ENCODE measurements around the gene RPL12.

Gene RPL12

GRCh38 chr9:127450830-127451607 is at the start of gene RPL12, which contains the start of gene LRSAM1:
TSS of gene RPL12 (minus strand) at chr9:127451406. CDS start at chr9:127451317, 89 bp downstream.
TSS of gene LRSAM1 (plus strand) at chr9:127451510. CDS start at chr9:127454528, 3,018 bp downstream.
- DNase-seq, result peak; percentile 90

- no peak for DNase-seq
Observed at GRCh38 chr9:127500862-127501261, 49.7 kb upstream of the RPL12 start.

GRCh38 chr9:127500399-127500798 is 49.2 kb upstream of the RPL12 start:
- no peak for DNase-seq

- no peak for DNase-seq
Observed at GRCh38 chr9:127498298-127498697, 47.1 kb upstream of the RPL12 start.

GRCh38 chr9:127497656-127498290 is 46.6 kb upstream of the RPL12 start:
- no peak for DNase-seq

GRCh38 chr9:127496974-127497373 is 45.8 kb upstream of the RPL12 start:
- DNase-seq, result no peak

- DNase-seq, result no peak
Observed at GRCh38 chr9:127495884-127496555, 44.8 kb upstream of the RPL12 start.

- no peak for DNase-seq
Observed at GRCh38 chr9:127494304-127494702, 43.1 kb upstream of the RPL12 start.

GRCh38 chr9:127493592-127494303 is 42.5 kb upstream of the RPL12 start:
- no peak for DNase-seq

- no peak for DNase-seq
Observed at GRCh38 chr9:127492616-127493015, 41.4 kb upstream of the RPL12 start.

GRCh38 chr9:127491516-127491915 is 40.3 kb upstream of the RPL12 start:
- no peak for DNase-seq

GRCh38 chr9:127490535-127491230 is 39.5 kb upstream of the RPL12 start:
- DNase-seq, result no peak

GRCh38 chr9:127489471-127490115 is 38.4 kb upstream of the RPL12 start:
- DNase-seq, result no peak

- no peak for DNase-seq
Observed at GRCh38 chr9:127488946-127489345, 37.7 kb upstream of the RPL12 start.

- DNase-seq, result no peak
Observed at GRCh38 chr9:127485995-127486394, 34.8 kb upstream of the RPL12 start.

GRCh38 chr9:127482662-127483061 is 31.5 kb upstream of the RPL12 start:
- DNase-seq, result no peak

- no peak for DNase-seq
Observed at GRCh38 chr9:127479507-127480081, 28.4 kb upstream of the RPL12 start.

- no peak for DNase-seq
Observed at GRCh38 chr9:127474592-127474991, 23.4 kb upstream of the RPL12 start.

- no peak for DNase-seq
Observed at GRCh38 chr9:127473932-127474331, 22.7 kb upstream of the RPL12 start.

- no peak for DNase-seq
Observed at GRCh38 chr9:127473501-127473900, 22.3 kb upstream of the RPL12 start.

GRCh38 chr9:127470662-127471061 is 19.5 kb upstream of the RPL12 start:
- DNase-seq, result no peak

- no peak for DNase-seq
Observed at GRCh38 chr9:127467621-127468020, 16.4 kb upstream of the RPL12 start.

All from HCEC 1CT (cell line).